Glutamatergic neuron (in vitro differentiated cells): ENCODE results near the gene RNF41. TPM values are rescaled to one million over a fixed set of nuclear protein-coding genes. Genes with fewer than 3 reads are reported as not detected.
"Not testable (repeated sequence)": the region's sequence is repeated elsewhere in the genome, so short reads cannot be mapped to it uniquely, and the experiment has no call there.

ENCODE experiments used
- DNase-seq: peaks from one replicate; pipeline ENCODE4 v3.0.0; 2022
- H3K27ac Mint-ChIP-seq: one replicate; pipeline ENCODE4 v1.8.0; 2020; ENCODE audit warnings: mild to moderate bottlenecking, mixed read lengths, inconsistent platforms; ENCODE audit not compliant: unreplicated experiment
- H3K27me3 Mint-ChIP-seq: one replicate; pipeline ENCODE4 v1.8.0; 2020; ENCODE audit warnings: mild to moderate bottlenecking, moderate library complexity, mixed read lengths, inconsistent platforms; ENCODE audit not compliant: unreplicated experiment
- H3K36me3 Mint-ChIP-seq: one replicate; pipeline ENCODE4 v1.8.0; 2020; ENCODE audit warnings: mild to moderate bottlenecking, mixed read lengths, inconsistent platforms; ENCODE audit not compliant: unreplicated experiment
- H3K4me1 Mint-ChIP-seq: one replicate; pipeline ENCODE4 v1.8.0; 2020; ENCODE audit warnings: mild to moderate bottlenecking, low read depth, mixed read lengths, inconsistent platforms; ENCODE audit not compliant: unreplicated experiment
- H3K4me3 Mint-ChIP-seq: one replicate; pipeline ENCODE4 v1.8.0; 2020; ENCODE audit warnings: mild to moderate bottlenecking, mixed read lengths, inconsistent platforms; ENCODE audit not compliant: unreplicated experiment
- H3K9me3 Mint-ChIP-seq: one replicate; pipeline ENCODE4 v1.8.0; 2020; ENCODE audit warnings: mild to moderate bottlenecking, moderate library complexity, mixed read lengths, inconsistent platforms; ENCODE audit not compliant: unreplicated experiment
- CTCF ChIP-seq: fragments of 200-600 bp; sonication (generic); IDR thresholded peaks from one replicate; pipeline ENCODE4 v1.5.0; 2021; ENCODE audit not compliant: partially characterized antibody, unreplicated experiment
- total RNA-seq: library from RNA; stranded (reverse); fragmentation: NEBNext Ultra II Directional; extraction: Animal tissue kit (Norgen Biotek cat#: 25700); gene quantifications from one replicate; pipeline ENCODE4 v1.2.1, GENCODE V29; 2021; ENCODE audit not compliant: unreplicated experiment

Gene RNF41
- total RNA-seq, 1 donor from 2014 or later = 72.6 TPM

DNA sequence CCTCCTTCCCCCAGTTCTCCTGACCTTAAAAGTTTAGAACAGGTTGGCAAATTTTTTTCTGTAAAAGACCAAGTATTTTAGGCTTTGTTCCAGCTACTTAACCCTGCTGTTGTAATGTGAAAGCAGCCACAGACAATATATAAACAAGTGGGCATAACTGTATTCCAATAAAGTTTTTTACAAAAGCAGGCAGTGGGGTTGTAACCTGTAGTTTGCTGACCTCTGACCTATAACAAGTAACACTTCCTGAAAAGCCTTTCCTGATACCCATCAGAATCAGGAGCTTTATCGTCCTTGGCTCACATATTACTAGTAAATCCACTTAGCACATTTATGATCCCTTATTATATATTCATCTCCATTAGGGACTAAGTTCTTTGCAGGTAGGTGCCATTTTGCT lies 19.4 kb downstream of the RNF41 start:
- Mint-ChIP-seq H3K36me3 (peaks cover 3% of the 10 kb centered on the region), H3K4me3 (no peak overlapping the region), H3K27me3 (no peaks in the 10 kb centered on the region), H3K27ac (no peak overlapping the region), H3K4me1 (no peaks in the 10 kb centered on the region), H3K9me3 (peaks cover 1% of the 10 kb centered on the region)
- DNase-seq = no peak
- no peak for TF ChIP-seq CTCF

DNA sequence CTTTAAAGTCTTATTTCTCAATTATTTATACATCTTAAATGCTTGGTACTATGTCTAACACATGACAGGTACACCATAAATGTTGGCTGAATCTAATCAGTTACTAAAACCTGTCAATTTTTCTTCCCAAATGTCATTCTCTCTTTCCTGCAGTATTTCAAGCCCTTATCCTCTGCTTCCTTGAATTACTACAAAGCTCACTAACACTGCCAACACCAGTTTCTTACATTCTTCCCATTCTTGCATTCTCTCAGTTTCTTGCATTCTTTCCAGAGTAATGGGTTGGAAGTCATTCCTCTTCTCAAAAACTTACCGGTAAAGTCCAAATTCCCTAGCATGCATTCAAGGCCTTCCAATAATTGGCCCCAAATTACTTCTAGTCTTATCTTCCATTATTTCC lies 22.9 kb downstream of the RNF41 start:
- Mint-ChIP-seq H3K27ac (no peak overlapping the region), H3K27me3 (no peaks in the 10 kb centered on the region), H3K36me3 (no peaks in the 10 kb centered on the region), H3K9me3 (peaks cover 1% of the 10 kb centered on the region), H3K4me1 (no peaks in the 10 kb centered on the region), H3K4me3 (no peak overlapping the region)
- TF ChIP-seq CTCF = no peak
- no peak for DNase-seq

- Mint-ChIP-seq H3K27ac (no peak overlapping the region), H3K4me1 (no peaks in the 10 kb centered on the region), H3K27me3 (peaks cover 4% of the 10 kb centered on the region), H3K9me3 (peaks cover 1% of the 10 kb centered on the region), H3K4me3 (no peak overlapping the region), H3K36me3 (no peaks in the 10 kb centered on the region)
- no peak for DNase-seq
- no peak for TF ChIP-seq CTCF
Measured at GRCh38 chr12:56197921-56198635, 23.6 kb downstream of the RNF41 start.

GRCh38 chr12:56196818-56197550 lies 24.7 kb downstream of the RNF41 start:
- not testable (repeated sequence) for H3K27ac Mint-ChIP-seq, H3K4me1 Mint-ChIP-seq, H3K27me3 Mint-ChIP-seq, H3K36me3 Mint-ChIP-seq, H3K9me3 Mint-ChIP-seq, DNase-seq
- H3K4me3 Mint-ChIP-seq = peak overlapping the region; percentile 25

DNA sequence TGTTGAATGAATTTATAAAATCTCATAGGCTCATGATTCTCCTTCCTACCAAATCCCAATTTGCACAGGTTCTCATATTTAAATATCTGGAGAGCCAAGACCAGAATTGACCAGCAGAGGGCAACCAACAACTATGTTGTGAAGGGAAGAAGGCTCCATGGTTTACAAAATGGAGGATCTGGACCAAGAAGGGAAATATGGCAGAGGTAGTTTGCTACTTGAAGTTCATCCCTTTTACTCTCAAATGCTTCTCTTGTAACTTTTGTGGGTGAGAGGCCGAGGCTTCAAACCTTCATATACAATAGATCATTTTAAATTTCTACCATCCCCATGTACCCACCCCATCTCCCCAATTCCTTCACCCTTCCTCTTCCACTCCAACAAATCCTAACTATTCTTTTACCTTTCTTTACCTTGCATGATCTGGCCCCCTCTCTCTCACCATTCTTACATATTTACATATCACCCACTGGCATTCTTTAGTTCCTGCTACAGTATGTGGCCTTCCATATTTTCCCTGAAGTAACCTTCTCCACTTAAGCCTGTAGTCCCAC lies 28.6 kb downstream of the RNF41 start:
- H3K9me3 Mint-ChIP-seq = peaks cover 23% of the 10 kb centered on the region
- H3K27ac Mint-ChIP-seq = peak overlapping the region; percentile 2
- H3K4me3 Mint-ChIP-seq = peak overlapping the region; percentile 35
- peaks cover 2% of the 10 kb centered on the region for H3K4me1 Mint-ChIP-seq
- TF ChIP-seq CTCF = peak; percentile 78
- DNase-seq = peak; percentile 68
- peaks cover 21% of the 10 kb centered on the region for H3K27me3 Mint-ChIP-seq
- H3K36me3 Mint-ChIP-seq = peaks cover 4% of the 10 kb centered on the region
